HG02763 (cell line): ENCODE measurements around the gene MMP20.
"Not testable (repeated sequence)": the region's sequence is repeated elsewhere in the genome, so short reads cannot be mapped to it uniquely, and the experiment has no call there.

Experiments
- ATAC-seq: cut with Tn5 transposase; IDR thresholded peaks from one replicate; pipeline ENCODE4 v1.9.1; 2021; ENCODE audit warnings: mild to moderate bottlenecking, moderate library complexity; ENCODE audit not compliant: unreplicated experiment

MMP20 gene, protein sequence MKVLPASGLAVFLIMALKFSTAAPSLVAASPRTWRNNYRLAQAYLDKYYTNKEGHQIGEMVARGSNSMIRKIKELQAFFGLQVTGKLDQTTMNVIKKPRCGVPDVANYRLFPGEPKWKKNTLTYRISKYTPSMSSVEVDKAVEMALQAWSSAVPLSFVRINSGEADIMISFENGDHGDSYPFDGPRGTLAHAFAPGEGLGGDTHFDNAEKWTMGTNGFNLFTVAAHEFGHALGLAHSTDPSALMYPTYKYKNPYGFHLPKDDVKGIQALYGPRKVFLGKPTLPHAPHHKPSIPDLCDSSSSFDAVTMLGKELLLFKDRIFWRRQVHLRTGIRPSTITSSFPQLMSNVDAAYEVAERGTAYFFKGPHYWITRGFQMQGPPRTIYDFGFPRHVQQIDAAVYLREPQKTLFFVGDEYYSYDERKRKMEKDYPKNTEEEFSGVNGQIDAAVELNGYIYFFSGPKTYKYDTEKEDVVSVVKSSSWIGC

GRCh38 chr11:102625177-102625576 is at the start of gene MMP20:
TSS of gene MMP20 (minus strand) at chr11:102625332. CDS start at chr11:102625319, 13 bp downstream.
- ATAC-seq: no peak

GRCh38 chr11:102669664-102670063 is 44.5 kb upstream of the MMP20 start:
- ATAC-seq: peak; percentile 53

DNA sequence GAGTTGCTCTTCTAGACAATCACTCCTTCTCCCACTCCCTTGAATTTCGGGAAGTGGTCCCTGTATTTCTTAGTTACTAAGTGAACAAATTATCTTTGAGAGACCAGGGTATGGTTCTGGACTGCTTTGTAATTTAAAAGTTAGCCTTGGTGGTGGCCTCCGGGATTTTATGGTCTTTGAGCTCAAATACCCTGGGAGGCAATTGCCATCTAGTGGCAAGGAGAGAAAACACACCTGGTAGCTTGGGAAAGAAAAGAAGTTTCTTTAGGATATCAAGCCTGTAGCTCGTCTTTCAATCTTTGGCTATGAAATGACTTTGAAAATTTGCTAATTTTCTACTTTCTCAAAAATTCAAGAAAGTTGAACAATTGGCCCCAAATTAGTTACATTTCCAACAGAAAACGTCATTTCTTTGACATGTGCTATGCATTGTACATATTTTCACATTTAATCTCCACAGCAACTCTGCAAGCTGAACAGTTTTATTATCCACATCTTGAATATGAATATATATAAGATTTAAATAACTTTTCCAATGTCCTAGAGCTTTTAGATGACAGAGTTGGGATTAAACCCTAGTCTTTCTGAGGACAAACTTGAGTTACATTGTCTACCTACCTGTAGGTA is 41.3 kb upstream of the MMP20 start:
- no peak for ATAC-seq

DNA sequence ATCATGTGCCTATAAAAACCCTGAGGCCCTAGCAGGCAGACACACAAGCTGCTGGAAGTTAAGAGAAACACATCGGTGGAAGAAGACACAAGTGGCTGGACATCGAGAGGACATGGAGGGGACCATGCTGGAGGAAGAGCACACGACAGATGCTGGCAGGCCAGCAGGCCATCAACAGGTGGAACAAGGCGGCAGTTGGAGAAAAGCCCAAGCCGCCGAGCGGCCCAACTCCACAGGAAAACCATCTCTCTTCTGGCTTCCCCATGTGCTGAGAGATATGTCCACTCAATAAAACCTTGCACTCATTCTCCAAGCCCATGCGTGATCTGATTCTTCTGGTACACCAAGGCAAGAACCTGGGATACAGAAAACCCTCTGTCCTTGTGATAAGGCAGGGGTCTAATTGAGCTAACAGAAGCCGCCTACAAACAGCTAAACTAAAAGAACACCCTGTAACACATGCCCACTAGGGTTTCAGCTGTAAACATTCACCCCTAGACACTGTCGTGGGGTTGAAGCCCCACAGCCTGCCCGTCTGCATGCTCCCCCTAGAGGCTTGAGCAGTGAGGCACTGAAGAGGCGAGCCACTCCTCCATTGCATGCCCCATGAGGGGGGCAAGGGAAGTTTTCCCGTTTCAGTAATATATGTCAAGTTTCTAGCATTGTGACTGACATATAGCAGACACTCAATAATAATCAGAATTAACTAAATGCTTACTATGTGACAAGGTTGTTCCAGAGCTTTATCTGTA is 39.0 kb upstream of the MMP20 start:
- no peak for ATAC-seq

DNA sequence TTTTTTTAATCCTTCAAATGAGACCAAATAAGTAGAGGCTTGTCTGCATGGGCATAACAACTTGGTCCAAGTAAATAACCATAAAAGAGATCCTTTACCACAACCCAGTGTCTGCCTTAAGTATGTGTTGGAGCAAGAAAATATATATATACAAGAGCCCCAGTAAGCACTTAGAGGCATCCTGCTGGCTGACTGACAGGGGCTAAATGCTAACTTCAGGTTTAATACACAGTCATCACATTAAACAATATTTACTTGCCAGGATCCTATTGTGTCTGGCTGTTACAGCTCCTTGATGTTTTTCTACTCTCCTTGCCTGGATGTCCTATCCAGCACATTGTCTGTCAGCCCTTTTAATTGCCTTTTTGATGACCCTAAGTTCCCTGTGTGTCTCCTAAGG is 37.5 kb upstream of the MMP20 start:
- ATAC-seq: no peak

- ATAC-seq: no peak
Observed at GRCh38 chr11:102661040-102661439, 35.9 kb upstream of the MMP20 start.

GRCh38 chr11:102656528-102656927 is 31.4 kb upstream of the MMP20 start:
- ATAC-seq: no peak

DNA sequence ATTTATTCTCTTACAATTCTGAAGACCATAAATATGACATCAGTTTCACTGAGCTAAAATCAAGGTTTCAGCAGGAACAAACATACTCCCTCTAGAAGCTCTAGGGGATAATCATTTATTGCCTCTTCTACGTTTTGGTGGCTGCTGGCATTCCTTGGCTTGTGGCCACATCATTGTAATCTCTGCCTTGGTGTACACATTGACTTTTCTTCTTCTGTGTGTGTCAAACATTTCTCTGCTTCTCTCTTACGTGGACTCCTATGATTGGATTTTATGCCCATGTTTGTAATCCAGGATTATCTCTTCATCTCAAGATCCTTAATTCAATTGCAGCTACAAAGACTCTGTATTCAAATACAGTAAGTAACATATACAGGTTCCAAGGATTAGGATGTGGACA is 30.4 kb upstream of the MMP20 start:
- no peak for ATAC-seq

GRCh38 chr11:102654761-102655160 is 29.6 kb upstream of the MMP20 start:
- ATAC-seq: no peak

GRCh38 chr11:102653744-102654291 is 28.7 kb upstream of the MMP20 start:
- ATAC-seq: no peak

- no peak for ATAC-seq
Observed at GRCh38 chr11:102647430-102647829, 22.3 kb upstream of the MMP20 start.

DNA sequence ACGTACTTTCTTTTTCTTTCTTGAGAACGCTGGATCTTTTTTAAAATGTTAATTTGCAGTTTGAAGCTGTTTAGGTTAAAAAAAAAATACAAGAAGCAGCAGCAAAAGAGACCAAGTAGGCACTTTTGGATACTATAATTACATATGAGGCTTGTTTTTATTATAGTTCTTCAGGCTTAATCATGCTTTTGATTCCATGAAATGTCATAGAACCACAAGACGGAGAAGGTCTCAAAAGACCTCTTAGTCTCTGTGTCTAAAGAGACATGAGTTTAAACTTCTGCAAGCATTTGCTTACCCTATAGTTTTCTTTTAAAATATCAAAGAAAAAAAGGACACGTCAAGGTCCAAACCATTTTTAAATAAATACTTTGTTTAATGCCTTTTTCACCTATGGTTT is 18.8 kb upstream of the MMP20 start:
- no peak for ATAC-seq

GRCh38 chr11:102640946-102641345 is 15.8 kb upstream of the MMP20 start:
- ATAC-seq: no peak

GRCh38 chr11:102639656-102640055 is 14.5 kb upstream of the MMP20 start:
- ATAC-seq: no peak

GRCh38 chr11:102637731-102638130 is 12.6 kb upstream of the MMP20 start:
- ATAC-seq: no peak

GRCh38 chr11:102633385-102634026 is 8.4 kb upstream of the MMP20 start:
- ATAC-seq: no peak

- no peak for ATAC-seq
Observed at GRCh38 chr11:102632026-102632425, 6.9 kb upstream of the MMP20 start.

DNA sequence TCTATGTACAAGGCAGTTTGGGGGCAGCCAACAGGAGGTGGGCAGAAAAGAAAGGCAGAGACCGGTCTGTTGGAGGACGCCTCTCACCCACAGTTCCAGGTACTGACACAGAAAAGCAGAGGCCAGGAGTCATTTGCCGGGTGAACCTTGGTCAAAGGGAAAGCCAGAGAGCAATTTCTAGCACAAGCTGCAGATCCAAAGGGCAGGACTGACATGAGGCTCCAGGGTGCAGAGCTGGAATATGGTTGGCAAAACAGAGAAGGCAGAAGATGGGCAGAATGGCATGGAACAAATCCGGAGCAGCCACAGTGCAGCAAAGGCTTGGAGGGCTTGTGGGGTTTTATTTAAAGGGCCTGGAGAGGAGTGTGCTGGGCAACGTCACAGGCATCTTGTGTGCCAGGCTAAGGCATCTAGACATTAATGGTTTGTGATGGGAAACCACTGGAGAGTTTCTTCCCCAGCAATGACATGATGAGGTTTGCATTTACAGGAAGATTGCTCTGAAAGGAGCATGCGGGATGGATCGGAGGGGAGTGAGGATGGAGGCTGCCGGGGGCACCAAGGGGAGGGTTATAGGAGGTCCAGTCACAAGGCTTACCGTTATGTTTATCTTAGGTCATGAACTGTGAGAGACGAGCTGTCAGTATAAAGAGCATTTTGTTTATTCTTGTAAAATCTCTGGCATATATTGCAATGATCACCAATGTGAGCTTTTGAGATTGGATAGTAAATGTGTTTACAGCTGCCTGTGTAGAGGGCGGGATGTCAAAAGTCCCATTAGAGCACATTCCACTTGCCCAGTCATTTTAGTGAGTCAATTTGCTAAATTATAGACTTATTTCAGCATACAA is 5.7 kb upstream of the MMP20 start:
- ATAC-seq: no peak

DNA sequence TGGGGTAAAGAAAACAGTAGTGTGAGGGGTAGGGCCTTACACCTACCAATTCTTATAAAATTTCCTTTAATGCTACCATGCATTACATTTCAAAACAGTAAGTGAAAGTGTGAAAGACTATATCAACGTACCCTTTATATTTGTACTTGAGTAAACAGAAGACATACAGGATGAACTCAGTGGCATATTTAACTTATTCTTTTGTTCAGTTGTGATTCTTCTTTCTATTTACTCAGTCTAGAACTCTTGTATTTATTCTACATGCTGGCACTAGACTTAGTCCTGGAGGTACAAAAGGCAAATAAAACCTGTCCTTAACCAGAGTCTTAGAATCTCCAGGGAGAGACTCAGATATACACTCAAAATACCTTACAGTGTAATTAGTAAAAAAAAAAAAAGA is 4.8 kb upstream of the MMP20 start:
- not testable (repeated sequence) for ATAC-seq

DNA sequence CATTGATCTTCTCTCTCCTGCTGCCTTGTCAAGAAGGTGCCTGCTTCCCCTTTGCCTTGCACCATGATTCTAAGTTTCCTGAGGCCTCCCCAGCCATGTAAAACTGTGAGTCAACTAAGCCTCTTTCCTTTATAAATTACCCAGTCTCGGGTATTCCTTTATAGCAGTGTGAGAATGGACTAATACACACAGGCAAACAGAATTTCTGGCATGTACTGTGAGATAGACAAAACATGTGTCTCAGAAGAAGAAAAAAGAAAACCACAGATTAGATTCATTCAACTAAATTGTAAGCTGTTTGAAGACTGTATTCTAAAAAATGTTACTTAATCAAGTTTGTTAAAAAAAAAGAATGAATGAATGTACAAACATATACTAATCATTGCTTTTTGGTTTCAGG is 1.5 kb upstream of the MMP20 start:
- no peak for ATAC-seq
